ENCODE data around the gene ZNRF3.

DNA sequence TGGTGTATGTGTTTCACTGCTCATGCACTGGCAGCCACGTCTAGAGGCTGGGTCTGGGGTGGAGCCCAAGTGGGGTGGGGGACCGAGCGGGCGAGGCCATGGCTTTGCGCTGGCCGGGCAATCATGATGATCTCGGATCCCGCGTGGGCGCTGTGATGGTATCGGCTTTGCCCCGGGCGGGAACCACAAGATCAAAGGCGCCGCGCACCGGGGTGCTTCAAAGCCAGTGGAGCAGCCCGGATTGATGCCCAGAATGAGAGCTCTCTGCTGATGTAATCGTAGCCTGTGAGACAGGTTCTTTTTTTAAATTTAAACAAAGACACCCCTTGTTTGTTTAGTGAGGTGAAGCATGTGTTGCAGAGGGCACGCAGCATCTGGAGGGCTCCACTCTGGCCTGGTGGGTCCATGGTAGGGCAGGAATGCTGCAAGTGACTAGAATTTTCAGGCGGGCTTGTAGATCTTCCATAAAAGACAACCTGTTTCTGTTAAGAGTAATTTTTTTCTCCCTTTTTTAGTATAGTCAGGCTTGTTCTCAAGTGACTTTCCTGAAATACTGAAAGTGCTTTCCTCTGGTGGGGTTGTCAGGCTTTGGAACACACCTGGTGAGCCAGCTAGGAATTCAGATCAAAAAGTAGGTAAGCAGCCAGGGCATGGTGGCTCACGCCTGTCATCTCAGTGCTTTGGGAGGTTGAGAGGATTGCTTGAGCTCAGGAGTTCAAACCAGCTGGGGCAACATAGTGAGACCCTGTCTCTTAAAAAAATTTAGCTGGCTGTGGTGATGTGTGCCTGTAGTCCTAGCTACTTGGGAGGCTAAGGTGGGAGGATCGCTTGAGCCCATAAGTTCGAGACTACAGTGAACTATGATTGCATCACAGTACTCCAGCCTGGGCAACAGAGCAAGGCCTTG, 40.7 kb downstream of the ZNRF3 start:
- TF ChIP-seq RAD21 (IDR thresholded peaks at IDR 0.05; ENCODE audit: low read length): no peak
- TF ChIP-seq, protein P1, sequence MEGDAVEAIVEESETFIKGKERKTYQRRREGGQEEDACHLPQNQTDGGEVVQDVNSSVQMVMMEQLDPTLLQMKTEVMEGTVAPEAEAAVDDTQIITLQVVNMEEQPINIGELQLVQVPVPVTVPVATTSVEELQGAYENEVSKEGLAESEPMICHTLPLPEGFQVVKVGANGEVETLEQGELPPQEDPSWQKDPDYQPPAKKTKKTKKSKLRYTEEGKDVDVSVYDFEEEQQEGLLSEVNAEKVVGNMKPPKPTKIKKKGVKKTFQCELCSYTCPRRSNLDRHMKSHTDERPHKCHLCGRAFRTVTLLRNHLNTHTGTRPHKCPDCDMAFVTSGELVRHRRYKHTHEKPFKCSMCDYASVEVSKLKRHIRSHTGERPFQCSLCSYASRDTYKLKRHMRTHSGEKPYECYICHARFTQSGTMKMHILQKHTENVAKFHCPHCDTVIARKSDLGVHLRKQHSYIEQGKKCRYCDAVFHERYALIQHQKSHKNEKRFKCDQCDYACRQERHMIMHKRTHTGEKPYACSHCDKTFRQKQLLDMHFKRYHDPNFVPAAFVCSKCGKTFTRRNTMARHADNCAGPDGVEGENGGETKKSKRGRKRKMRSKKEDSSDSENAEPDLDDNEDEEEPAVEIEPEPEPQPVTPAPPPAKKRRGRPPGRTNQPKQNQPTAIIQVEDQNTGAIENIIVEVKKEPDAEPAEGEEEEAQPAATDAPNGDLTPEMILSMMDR (IDR thresholded peaks at IDR 0.05): no peak
- no peak for TF ChIP-seq SMC3 (IDR thresholded peaks at IDR 0.05; ENCODE audit: low read depth, low read length)
- no peak for TF ChIP-seq EZH2phosphoT487 (IDR thresholded peaks at IDR 0.05; ENCODE audit: borderline replicate concordance, low read depth)
- peak; percentile 15; the same call in 1 of the 2 replicates for TF ChIP-seq MXI1 (IDR thresholded peaks at IDR 0.05; ENCODE audit: low read depth, low read length)
- no peak for TF ChIP-seq TCF12 (IDR thresholded peaks at IDR 0.05)
- no peak for TF ChIP-seq FOXJ3 (CRISPR knock-in tag; IDR thresholded peaks at IDR 0.05)
- TF ChIP-seq, protein P2, sequence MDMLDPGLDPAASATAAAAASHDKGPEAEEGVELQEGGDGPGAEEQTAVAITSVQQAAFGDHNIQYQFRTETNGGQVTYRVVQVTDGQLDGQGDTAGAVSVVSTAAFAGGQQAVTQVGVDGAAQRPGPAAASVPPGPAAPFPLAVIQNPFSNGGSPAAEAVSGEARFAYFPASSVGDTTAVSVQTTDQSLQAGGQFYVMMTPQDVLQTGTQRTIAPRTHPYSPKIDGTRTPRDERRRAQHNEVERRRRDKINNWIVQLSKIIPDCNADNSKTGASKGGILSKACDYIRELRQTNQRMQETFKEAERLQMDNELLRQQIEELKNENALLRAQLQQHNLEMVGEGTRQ (IDR thresholded peaks at IDR 0.05; ENCODE audit: borderline replicate concordance, low read depth, low read length): no peak
- TF ChIP-seq, protein P3, sequence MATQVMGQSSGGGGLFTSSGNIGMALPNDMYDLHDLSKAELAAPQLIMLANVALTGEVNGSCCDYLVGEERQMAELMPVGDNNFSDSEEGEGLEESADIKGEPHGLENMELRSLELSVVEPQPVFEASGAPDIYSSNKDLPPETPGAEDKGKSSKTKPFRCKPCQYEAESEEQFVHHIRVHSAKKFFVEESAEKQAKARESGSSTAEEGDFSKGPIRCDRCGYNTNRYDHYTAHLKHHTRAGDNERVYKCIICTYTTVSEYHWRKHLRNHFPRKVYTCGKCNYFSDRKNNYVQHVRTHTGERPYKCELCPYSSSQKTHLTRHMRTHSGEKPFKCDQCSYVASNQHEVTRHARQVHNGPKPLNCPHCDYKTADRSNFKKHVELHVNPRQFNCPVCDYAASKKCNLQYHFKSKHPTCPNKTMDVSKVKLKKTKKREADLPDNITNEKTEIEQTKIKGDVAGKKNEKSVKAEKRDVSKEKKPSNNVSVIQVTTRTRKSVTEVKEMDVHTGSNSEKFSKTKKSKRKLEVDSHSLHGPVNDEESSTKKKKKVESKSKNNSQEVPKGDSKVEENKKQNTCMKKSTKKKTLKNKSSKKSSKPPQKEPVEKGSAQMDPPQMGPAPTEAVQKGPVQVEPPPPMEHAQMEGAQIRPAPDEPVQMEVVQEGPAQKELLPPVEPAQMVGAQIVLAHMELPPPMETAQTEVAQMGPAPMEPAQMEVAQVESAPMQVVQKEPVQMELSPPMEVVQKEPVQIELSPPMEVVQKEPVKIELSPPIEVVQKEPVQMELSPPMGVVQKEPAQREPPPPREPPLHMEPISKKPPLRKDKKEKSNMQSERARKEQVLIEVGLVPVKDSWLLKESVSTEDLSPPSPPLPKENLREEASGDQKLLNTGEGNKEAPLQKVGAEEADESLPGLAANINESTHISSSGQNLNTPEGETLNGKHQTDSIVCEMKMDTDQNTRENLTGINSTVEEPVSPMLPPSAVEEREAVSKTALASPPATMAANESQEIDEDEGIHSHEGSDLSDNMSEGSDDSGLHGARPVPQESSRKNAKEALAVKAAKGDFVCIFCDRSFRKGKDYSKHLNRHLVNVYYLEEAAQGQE (IDR thresholded peaks at IDR 0.05; ENCODE audit: low read depth, low read length): no peak
- TF ChIP-seq FOXM1 (IDR thresholded peaks at IDR 0.05; ENCODE audit: low read depth): no peak
- TF ChIP-seq SIN3A (IDR thresholded peaks at IDR 0.05; ENCODE audit: borderline replicate concordance, low read depth, low read length): no peak
- TF ChIP-seq, protein P4, sequence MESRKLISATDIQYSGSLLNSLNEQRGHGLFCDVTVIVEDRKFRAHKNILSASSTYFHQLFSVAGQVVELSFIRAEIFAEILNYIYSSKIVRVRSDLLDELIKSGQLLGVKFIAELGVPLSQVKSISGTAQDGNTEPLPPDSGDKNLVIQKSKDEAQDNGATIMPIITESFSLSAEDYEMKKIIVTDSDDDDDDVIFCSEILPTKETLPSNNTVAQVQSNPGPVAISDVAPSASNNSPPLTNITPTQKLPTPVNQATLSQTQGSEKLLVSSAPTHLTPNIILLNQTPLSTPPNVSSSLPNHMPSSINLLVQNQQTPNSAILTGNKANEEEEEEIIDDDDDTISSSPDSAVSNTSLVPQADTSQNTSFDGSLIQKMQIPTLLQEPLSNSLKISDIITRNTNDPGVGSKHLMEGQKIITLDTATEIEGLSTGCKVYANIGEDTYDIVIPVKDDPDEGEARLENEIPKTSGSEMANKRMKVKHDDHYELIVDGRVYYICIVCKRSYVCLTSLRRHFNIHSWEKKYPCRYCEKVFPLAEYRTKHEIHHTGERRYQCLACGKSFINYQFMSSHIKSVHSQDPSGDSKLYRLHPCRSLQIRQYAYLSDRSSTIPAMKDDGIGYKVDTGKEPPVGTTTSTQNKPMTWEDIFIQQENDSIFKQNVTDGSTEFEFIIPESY (IDR thresholded peaks at IDR 0.05; ENCODE audit: borderline replicate concordance, low read depth): no peak

Data from SK-N-SH (cell line).